Panc1 (cell line): ENCODE results near the gene UPF1.

Source experiments
- POLR2AphosphoS5 ChIP-seq: IDR thresholded peaks from 2 replicates; pipeline ENCODE4 v1.6.1; 2012; ENCODE audit warnings: mild to moderate bottlenecking, low read depth, low read length, moderate library complexity
- SIN3A ChIP-seq: IDR thresholded peaks from 2 replicates; pipeline ENCODE4 v1.6.1; 2012; ENCODE audit warnings: low read depth, mild to moderate bottlenecking, low read length, moderate library complexity, borderline replicate concordance; ENCODE audit not compliant: insufficient read depth
- TF ChIP-seq, protein P1 (sequence below): fragments of 450-650 bp; IDR thresholded peaks from 2 replicates; pipeline ENCODE4 v1.5.1; 2017; ENCODE audit warnings: mild to moderate bottlenecking

DNA sequence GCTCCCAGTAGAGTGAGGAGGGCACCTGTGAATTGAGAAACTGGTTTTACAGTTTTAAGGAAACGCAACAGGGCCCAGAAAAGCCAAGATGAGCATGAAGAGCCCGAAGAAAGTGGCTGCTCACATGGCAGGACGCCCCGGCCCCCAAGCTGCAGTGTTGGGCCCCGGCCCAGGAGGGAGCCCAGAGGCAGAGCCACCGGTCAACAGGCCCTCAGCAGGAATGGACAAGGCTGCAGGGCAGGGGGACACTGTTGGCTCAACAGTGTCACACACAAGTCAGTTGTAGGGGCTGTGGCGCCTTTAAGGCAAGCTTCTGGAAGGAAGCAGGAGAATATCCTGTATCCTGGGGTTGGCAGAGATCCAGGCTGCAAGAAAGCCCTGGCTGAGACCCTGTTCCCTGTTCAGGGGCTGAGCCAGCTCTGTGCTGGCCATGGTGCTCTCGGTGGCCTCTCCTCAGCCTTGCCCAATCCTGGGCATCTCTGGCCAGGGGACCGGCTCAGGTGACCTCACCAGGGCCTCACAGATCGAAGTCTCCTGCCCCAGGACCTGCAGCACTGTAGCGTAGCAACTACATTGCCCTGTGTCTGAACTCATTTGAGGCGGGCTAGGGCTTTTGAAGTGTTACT, 28.0 kb downstream of the UPF1 start:
- TF ChIP-seq, protein P1, sequence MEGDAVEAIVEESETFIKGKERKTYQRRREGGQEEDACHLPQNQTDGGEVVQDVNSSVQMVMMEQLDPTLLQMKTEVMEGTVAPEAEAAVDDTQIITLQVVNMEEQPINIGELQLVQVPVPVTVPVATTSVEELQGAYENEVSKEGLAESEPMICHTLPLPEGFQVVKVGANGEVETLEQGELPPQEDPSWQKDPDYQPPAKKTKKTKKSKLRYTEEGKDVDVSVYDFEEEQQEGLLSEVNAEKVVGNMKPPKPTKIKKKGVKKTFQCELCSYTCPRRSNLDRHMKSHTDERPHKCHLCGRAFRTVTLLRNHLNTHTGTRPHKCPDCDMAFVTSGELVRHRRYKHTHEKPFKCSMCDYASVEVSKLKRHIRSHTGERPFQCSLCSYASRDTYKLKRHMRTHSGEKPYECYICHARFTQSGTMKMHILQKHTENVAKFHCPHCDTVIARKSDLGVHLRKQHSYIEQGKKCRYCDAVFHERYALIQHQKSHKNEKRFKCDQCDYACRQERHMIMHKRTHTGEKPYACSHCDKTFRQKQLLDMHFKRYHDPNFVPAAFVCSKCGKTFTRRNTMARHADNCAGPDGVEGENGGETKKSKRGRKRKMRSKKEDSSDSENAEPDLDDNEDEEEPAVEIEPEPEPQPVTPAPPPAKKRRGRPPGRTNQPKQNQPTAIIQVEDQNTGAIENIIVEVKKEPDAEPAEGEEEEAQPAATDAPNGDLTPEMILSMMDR: no peak
- TF ChIP-seq POLR2AphosphoS5 (no peak), SIN3A (no peak)
